Measurements from ENCODE around the gene NFRKB.

- TF ChIP-seq, protein P1, sequence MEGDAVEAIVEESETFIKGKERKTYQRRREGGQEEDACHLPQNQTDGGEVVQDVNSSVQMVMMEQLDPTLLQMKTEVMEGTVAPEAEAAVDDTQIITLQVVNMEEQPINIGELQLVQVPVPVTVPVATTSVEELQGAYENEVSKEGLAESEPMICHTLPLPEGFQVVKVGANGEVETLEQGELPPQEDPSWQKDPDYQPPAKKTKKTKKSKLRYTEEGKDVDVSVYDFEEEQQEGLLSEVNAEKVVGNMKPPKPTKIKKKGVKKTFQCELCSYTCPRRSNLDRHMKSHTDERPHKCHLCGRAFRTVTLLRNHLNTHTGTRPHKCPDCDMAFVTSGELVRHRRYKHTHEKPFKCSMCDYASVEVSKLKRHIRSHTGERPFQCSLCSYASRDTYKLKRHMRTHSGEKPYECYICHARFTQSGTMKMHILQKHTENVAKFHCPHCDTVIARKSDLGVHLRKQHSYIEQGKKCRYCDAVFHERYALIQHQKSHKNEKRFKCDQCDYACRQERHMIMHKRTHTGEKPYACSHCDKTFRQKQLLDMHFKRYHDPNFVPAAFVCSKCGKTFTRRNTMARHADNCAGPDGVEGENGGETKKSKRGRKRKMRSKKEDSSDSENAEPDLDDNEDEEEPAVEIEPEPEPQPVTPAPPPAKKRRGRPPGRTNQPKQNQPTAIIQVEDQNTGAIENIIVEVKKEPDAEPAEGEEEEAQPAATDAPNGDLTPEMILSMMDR (IDR thresholded peaks at IDR 0.05) = no peak
- TF ChIP-seq POLR2A (IDR thresholded peaks at IDR 0.05) = no peak
These were observed 23.5 kb downstream of the NFRKB start for GRCh38 chr11:129871914-129872313.
